Measurements from ENCODE around the gene MPL. TPM values are rescaled to one million over a fixed set of nuclear protein-coding genes. Genes with fewer than 3 reads are reported as not detected.

MPL gene
- total RNA-seq, 4 donors from 2014 or later = not detected

- no peak overlapping the region for H3K27ac ChIP-seq
- no peak overlapping the region for H3K4me3 ChIP-seq
- intact Hi-C loops (cut with DNase I; ENCODE audit: low total_unique reads) = no loop called here
- DNase-seq = no peak
- H3K4me1 ChIP-seq = no peaks in the 10 kb centered on the region
- H3K36me3 ChIP-seq = no peaks in the 10 kb centered on the region
- ATAC-seq = no peak
- TF ChIP-seq CTCF (IDR thresholded peaks at IDR 0.05 in 4 of 5, conservative IDR thresholded peaks at IDR 0.05 in 1 of 5) (no peak), POLR2A (IDR thresholded peaks at IDR 0.05) (no peak)
- H3K27me3 ChIP-seq = no peaks in the 10 kb centered on the region
- in situ Hi-C loops (cut with MboI; ENCODE audit: low sequenced_read_pairs in 4 of 4) = no loop called here
- H3K9me3 ChIP-seq = no peaks in the 10 kb centered on the region
Observed at GRCh38 chr1:43315481-43315880, 22.1 kb upstream of the MPL start.

GRCh38 chr1:43315963-43316737, 21.5 kb upstream of the MPL start:
- TF ChIP-seq POLR2A (IDR thresholded peaks at IDR 0.05) = no peak
- no peak for TF ChIP-seq CTCF (IDR thresholded peaks at IDR 0.05 in 4 of 5, conservative IDR thresholded peaks at IDR 0.05 in 1 of 5)
- Histone ChIP-seq H3K4me3 (no peak overlapping the region), H3K27me3 (no peaks in the 10 kb centered on the region), H3K4me1 (no peaks in the 10 kb centered on the region), H3K27ac (no peak overlapping the region), H3K36me3 (no peaks in the 10 kb centered on the region), H3K9me3 (no peaks in the 10 kb centered on the region)
- ATAC-seq (no peak), DNase-seq (no peak)
- in situ Hi-C loops (cut with MboI; ENCODE audit: low sequenced_read_pairs in 4 of 4) = no loop called here
- intact Hi-C loops (cut with DNase I; ENCODE audit: low total_unique reads) = no loop called here

- TF ChIP-seq POLR2A (IDR thresholded peaks at IDR 0.05) (no peak), CTCF (IDR thresholded peaks at IDR 0.05 in 4 of 5, conservative IDR thresholded peaks at IDR 0.05 in 1 of 5) (no peak)
- intact Hi-C loops (cut with DNase I; ENCODE audit: low total_unique reads) = no loop called here
- H3K27me3 ChIP-seq = no peaks in the 10 kb centered on the region
- H3K36me3 ChIP-seq = no peaks in the 10 kb centered on the region
- DNase-seq (no peak), ATAC-seq (no peak)
- in situ Hi-C loops (cut with MboI; ENCODE audit: low sequenced_read_pairs in 4 of 4) = no loop called here
- H3K4me1 ChIP-seq = no peaks in the 10 kb centered on the region
- no peak overlapping the region for H3K27ac ChIP-seq
- H3K9me3 ChIP-seq = no peaks in the 10 kb centered on the region
- H3K4me3 ChIP-seq = no peak overlapping the region
Observed at GRCh38 chr1:43316738-43317520, 20.7 kb upstream of the MPL start.

GRCh38 chr1:43317817-43318471, 19.7 kb upstream of the MPL start:
- intact Hi-C loops (cut with DNase I; ENCODE audit: low total_unique reads) = no loop called here
- Histone ChIP-seq H3K36me3 (no peaks in the 10 kb centered on the region), H3K9me3 (no peaks in the 10 kb centered on the region), H3K4me1 (no peaks in the 10 kb centered on the region), H3K27me3 (no peaks in the 10 kb centered on the region), H3K27ac (no peak overlapping the region), H3K4me3 (no peak overlapping the region)
- in situ Hi-C loops (cut with MboI; ENCODE audit: low sequenced_read_pairs in 4 of 4) = no loop called here
- TF ChIP-seq POLR2A (IDR thresholded peaks at IDR 0.05) = no peak
- no peak for TF ChIP-seq CTCF (IDR thresholded peaks at IDR 0.05 in 4 of 5, conservative IDR thresholded peaks at IDR 0.05 in 1 of 5)
- no peak for ATAC-seq
- DNase-seq = no peak

Measured in gastrocnemius medialis (tissue), 4 donors.